HG03135 (cell line): ENCODE data around the gene SV2B.

ENCODE experiments used
- ATAC-seq: cut with Tn5 transposase; IDR thresholded peaks from one replicate; pipeline ENCODE4 v1.9.1; 2021; ENCODE audit warnings: mild to moderate bottlenecking, moderate library complexity; ENCODE audit not compliant: unreplicated experiment

The SV2B gene

DNA sequence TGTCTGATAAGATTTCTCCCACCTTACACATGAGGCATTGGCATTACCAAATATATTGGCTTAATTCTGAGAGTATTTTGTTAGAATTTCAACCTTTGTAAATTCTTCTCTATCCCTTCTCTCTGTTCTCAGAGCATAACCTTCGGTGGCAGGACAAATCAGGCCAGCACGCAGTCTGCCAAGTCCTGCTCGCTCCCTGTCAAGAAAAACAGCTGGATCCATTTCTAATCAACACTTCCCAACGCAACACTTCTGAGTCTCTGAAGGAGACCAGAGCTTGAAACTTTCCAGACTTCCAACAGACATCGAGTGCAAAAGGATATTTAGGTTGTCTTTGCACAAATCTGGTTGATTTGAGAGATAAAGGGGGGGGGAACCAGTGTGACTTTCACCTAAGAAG lies 125.7 kb downstream of the SV2B start:
- no peak for ATAC-seq

DNA sequence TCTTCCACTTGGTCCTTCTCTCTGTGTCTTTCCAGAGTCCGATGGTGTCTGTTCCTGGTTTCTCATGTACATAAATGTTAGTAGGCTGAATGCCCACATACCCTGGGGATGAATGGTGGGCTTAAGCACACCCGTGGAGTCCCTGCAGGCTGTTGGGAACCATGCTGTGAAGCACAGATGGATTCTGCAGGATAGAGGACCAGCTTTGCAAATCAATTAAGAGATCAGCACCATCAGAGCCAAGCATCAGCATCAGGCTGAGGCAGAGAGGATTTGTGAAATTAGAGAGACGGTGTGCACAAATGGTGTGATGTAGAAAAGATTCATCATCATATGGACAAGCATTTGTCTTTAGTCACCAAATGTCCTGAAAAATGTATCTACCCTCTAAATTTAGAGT lies 127.1 kb downstream of the SV2B start:
- ATAC-seq = no peak

DNA sequence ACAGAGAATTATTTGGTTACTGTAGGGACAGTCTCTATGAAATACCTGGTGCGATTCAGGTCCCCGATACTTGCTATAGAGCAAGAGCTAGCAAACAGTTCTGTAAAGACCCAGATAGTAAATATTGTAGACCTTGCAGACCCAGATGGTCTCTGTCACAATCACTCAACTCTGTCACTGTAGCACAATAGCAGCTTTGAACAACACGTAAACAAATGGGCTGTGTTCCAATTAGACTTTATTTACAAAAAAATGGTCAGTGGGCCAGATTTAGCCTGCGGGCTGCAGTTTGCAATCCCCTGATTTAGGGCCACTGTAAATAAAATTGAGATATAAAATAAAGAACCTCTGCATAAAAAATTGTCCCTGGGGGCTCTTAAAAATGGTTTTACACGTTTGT lies 127.7 kb downstream of the SV2B start:
- no peak for ATAC-seq

DNA sequence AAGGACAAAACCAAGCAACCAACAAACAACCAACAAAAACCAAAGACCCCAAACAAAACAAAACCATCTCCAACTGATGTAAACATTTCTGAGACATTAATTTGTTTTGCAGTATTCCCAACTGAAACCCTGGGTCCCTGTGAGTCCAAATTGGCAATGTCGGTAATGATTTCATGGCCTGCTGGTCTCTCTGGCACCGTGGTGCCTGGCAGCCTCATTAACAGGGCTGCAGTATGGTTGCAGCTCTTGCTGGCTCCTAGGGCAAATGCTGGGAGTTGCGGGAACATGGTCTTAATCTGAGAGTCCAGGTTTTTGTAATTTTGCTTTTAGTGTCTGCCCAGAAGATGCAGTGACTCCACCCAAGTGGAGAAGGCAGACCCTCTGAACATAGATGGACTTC lies 128.3 kb downstream of the SV2B start:
- ATAC-seq = no peak

DNA sequence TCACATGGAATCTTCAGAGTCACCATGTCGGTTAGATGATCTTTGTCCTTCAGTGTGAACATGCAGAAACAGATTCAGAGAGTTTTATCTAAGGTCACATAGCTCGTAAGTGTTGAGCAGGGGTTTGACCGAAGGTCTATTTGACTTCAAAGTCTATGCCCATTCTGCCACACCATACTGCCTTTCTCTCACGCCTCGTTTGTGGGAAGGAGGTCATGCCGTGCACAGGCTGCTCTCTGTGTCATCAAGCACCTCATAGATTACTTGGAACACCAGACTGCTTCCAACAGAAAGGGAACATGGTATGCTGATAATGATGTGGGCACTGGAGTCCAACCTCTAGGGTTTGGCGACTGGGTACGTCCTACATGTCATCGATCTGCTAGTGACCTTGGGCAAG lies 128.8 kb downstream of the SV2B start:
- no peak for ATAC-seq

DNA sequence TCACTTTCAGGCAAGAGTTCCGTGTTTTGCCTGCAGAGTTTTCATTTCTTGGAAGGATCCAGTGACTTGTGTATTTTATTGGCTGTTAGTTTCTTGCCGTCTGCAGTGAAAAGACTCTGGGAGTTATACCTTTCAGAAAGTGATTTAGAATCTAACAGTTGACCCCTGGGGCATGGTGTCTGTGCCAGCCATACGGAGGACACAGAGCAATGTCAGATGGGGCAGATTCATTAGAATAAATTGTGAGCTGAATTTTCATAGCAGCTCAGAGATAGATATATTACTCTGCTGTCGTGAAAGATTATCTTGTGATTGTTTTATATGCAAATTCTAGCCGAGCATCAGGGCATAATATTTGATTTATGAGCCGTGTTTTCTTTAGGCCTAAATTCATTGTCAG lies 131.6 kb downstream of the SV2B start:
- ATAC-seq = no peak

DNA sequence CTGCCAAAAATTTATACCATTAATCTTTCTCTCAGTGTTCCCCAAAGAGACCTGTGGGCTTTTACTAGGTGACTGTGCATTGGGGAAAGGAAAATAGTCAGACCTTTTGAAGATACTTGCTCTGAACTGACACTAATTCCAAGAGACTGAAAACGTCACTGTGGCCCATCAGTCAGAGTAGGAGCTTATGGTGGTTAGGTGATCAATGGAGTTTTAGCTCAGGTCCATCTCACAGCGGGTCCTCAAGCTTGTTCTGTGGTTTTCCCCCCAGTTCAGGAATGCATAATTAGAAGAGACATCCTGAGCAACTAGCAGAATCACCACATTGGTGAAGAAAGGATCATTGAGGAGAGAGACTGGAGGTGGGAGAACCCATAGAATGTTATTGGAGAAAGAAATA lies 134.7 kb downstream of the SV2B start:
- no peak for ATAC-seq

DNA sequence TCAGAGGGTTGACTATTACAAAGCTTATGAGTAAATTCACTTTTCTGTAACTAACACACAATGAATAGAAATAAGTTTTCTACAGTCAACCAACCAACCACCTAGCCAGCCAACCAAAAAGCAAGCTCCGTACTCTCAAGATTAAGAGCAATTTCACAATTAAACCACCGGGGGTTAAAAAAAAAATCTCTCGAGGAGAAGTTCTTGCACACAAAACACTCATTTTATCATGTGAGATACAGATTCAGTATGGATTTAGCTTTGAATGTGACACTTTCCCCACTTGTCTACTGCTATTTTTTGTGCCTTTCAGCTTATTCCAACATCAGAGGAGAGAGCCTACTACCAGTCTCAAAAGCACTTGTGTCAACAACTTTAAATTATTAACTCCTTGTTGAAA lies 135.3 kb downstream of the SV2B start:
- no peak for ATAC-seq

DNA sequence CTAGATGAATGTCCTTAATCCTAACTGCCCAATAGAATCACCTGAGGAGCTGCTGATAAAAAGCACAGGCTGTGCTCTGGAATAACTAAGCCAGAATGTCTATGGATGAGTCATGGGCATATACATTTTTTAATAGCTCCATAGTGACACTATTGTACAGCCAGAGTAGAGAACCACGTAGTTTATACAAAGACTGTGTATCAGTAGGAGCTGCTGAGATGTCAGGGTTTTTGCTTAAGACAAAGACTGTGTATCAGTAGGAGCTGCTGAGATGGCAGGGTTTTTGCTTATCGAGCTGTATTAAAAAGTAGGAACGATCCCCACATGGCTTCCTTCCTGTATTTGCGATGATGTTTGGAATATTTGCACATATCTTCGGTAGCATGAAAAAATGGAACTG lies 137.4 kb downstream of the SV2B start:
- ATAC-seq = no peak

DNA sequence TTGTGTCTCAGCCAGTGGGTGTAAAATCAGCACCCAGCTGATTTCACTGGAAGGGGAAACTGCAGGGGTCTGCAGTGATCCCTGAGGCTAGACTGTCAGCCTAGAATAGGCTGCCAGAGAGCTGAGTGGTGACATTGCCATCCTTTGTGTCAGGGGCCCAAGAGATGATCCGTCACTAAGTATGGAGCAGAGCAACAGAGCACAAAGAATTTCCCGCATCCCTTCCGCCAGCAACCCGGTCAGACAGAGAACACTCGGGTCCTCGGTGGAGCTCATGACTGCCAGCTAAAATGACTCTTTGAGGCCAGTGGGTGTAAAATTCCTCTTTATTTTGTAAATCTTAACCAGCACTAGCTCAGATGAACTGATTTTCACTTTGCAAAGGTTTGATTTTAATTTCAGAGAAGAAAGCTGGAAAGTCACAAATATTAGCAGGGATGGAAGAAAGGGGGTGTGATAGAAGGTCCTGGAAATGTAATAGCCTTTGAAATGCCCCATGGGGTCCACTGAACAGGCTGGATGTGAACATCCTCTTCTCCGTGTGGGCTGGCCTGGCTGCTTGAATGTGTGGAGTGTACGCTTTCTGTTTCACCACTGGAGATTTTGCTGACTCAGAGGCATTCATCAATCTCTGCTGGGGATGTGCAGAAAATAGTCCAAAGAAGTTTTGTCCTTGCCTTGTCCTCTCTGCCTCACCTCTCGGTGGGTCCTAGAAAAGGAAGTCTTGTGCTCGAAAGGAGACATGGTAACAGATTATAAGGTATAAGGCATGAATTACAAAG lies 138.8 kb downstream of the SV2B start:
- no peak for ATAC-seq

DNA sequence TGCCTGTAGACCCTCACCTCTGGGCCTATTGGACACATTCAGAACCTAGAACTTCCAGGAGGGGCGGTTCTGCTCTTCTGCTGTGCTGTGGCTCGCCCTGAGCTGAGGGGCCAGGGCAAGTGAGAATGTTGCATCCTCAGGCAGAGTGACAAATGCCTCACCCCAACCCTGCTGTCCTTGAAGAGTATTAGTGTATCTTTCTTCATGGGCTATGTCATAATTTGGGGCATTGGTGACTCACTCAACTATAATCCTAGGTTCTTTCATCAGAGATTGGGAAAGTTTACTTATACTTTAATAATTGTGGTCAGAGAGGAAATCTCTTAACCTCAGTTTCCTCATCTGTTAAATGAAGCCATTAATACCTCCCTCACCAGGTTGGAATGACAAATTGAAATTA lies 143.8 kb downstream of the SV2B start:
- no peak for ATAC-seq

DNA sequence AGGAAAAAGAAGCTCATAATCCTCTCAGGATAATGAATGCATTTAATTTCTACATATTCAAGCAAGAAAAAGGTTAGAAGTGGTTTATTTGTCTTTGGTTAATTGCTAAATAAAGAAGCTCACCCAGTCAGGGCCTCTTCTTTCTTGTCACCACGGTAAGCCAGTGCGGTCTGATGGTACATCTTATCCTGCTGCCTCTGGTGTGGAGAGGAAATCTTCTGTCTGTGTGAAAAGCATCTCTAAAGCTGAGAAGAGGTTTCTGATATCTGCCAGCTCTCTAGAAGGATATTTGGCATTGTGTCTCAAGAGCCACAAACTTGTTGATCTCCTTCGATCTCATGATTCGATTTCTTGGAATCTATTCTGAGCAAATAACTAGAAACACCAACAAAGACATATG lies 144.9 kb downstream of the SV2B start:
- ATAC-seq = no peak

DNA sequence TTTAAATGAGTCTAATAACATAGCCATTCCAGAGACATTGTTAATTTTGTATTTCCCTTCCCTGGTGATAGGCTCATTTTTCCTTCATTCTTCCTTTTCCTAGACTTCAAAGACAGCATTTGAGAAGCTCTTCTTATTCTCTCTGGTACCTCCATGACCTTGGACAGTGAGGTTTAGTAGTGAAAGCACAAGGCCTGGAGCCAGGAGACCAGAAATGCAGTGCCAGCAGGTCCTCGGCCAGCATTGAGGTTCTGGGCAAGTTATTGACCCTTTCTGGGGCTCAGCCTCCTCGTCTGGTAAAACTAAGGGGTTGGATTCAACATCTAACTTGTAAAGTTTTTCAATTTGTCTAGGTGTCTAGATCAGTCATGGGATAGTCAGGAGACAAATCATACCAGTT lies 146.9 kb downstream of the SV2B start:
- ATAC-seq = no peak

DNA sequence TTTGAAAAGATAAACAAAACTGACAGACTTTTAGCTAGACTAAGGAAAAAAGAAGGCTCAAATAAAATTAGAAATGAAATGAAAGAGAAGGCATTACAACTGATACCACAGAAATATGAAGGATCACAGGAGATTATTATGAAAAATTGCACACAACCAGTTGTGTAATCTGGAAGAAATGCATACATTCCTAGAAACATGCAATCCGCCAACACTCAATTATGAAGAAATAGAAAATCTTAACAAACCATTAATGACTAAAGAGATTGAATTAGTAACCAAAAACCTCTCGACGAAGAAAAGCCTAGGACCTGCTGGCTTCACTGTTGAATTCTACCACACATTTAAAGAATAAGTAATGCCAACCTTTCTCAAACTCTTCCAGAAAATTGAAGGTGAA lies 149.5 kb downstream of the SV2B start:
- ATAC-seq = no peak

DNA sequence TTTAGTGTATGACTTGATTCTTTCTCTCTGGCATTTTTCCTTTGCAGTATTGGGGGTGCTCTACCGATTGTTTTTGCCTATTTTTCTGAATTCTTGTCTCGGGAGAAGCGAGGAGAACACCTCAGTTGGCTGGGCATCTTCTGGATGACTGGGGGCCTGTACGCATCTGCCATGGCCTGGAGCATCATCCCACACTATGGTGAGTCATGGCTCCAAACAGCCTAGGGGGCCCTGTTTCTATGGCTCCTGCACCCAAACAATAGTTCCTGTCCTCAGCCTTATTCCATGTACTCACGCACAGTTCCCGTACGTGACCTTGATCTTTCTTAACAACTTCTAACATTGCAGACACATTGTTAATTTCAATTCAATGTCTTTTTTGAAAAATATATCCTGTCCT lies 152.3 kb downstream of the SV2B start:
- ATAC-seq = no peak

DNA sequence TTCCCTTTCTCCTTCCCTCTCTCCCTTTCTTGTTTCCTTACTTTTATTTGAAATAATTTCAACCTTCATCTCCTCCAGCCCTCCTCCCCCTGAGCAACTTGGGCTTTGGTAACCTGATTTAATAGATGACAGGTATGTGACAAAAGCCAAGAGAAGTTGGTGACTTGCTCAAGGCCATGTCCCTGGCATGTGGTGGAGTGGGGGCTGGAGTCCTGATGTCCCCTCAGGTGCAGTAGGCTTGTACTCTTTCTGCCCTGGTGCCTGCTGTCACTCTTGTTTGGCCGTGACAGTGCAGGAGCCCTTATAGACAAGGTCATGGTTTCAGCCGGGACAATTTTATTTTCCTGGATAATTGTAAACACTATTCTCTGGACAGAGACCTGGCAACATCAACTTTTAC lies 152.7 kb downstream of the SV2B start:
- no peak for ATAC-seq

DNA sequence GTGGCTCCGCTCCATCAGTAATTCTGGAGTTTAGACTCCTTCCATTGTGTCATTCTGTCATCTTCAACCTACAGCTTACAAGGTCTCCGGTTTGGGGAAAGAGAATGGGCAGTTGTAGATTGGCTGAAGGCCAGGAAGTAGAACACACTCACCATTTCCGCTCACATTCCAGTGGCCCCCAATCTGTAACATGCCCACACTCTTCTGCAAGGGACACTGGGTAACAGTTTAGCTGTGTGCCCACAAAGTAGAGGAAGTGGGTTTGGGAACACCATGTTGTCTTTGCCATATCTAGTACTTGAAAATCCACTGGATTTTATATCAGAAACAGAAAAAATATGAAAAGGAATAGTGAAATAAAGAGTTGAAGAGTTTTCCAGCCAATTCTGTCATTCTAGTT lies 153.5 kb downstream of the SV2B start:
- no peak for ATAC-seq

DNA sequence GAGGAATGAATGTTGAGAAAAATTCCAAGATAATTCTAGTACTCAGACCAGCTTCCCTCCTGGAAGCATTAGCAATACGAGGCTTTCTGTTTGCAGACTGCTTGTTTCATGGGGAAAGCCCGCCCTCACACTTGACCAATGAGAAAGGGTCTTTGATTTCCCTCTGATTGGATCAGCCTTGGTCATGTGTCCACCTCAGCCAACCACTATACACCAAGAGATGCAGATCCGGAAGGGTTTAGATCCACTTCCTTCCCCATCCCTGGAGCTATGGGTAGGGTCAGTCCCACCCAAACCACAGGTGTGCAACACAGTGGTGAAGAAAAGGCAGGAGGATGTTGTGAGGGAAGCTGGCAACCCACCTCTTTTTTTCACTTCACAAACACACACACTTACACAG lies 154.7 kb downstream of the SV2B start:
- no peak for ATAC-seq

DNA sequence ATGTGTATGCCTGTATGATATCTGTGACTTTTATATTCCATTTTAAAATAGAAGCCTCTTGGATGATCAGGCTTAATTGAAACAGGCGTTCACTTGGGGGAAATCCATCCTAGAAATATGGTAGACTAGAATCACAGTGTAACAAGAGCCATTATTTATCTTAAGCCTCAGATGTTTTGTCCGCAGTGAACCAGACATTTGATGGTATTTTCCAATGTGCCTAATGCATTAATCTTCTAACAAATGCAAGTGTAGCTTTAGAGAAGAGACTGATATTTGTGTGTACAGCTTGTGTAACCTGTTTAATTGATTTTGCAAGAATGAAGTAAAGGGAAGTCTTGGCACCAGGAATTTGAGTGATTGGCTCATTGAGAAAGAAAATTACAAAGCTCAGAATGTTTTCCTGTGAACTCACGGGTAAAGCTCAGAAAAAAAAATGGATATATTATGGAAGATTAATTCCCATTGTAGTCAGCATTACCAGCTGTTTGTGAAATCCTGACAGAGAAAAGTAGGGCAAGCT lies 155.7 kb downstream of the SV2B start:
- no peak for ATAC-seq

DNA sequence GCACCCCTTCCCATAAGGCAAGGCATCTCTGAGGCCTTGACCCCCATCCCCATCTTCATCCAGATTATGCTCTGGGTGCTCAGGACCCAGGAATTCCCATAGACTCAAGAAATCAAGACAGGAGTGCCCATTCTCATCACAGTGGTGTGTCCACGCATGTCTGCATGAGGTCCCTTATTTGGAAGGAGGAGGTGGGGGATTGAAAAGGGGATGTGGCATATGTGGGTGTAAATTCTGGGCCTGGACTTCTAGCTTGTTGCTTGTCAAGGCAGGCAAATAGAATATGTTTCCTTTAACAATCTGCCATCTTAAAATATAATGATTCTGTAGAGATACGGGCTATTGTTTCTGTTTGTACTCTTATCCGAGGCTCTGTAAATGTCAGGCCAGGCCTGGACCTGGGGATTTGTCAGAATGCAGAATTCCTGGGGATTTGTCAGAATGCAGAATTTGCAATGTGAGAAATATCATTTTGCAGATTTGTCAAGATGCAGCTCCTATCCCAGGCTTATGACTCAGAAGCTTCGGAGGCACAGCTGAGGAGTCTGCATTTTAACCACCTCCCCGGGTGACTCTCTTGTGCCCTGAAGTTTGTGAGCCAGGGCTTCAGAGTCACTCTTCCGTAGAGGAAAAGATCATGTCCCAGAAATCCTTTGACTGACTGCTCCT lies 157.8 kb downstream of the SV2B start:
- no peak for ATAC-seq

DNA sequence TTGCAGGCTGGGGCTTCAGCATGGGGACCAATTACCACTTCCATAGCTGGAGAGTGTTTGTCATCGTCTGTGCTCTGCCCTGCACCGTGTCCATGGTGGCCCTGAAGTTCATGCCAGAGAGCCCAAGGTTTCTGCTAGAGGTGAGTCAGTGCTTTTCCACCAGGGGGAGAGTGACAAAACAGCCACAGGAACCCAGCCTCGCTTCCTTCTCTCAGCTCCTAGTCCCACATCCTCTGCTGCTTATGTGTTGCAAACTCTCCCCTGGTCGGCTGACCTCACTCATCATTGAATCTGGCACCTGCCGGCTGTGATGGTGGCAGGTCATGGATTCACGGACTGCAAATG lies 158.3 kb downstream of the SV2B start:
- ATAC-seq = no peak

DNA sequence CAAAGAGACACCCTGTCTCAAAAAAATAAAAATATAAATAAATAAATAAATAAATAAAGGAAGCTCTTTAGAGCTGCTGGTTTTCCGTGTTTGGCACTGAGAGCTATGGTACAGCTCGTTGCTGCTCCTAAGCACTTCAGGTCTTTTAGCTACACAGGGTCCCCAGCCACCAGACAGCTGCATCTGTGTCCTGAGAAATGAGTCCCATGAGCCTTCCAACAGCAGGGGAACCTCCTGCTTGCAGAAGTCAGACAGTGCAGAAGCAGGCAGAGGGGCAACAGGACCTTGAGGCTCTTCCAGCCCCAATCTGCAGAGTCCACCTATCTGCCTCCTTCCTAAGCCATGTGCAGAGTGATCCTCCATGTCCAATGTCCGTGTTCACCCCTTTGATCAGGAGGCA lies 159.0 kb downstream of the SV2B start:
- ATAC-seq = no peak

DNA sequence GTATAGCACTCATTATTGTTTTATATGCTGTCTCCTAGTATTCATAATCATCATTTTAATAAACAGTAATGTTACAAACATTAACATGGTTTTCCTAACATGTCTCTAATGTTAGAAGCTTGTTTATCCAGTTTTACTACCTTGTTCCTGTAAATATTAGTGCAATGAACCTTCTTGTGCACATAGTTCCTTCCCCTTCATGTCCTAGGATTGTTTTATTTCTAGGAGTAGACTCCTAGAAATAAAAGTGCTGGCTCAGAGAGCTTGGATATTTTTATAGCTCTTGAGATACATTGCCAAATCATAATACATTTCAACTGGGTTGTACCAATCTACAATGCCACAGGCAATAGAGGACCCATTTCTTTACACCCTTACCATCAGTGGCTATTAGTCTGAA lies 161.3 kb downstream of the SV2B start:
- no peak for ATAC-seq
